EH (cell line): Measurements from ENCODE around the gene COPRS.

Source experiments
- DNase-seq: peaks from one replicate; pipeline ENCODE4 v3.0.0-alpha.2; 2015; ENCODE audit warnings: low read depth

The COPRS gene

GRCh38 chr17:31858642-31859486, at the start of gene COPRS:
TSS of gene COPRS (minus strand) at chr17:31859244. CDS start at chr17:31859199, 45 bp downstream.
- DNase-seq, result peak; percentile 88

GRCh38 chr17:31908386-31908785, 49.3 kb upstream of the COPRS start:
- DNase-seq, result no peak

- DNase-seq, result peak; percentile 79
Observed at GRCh38 chr17:31907342-31907962, 48.4 kb upstream of the COPRS start.

- DNase-seq, result no peak
Observed at GRCh38 chr17:31903401-31903800, 44.4 kb upstream of the COPRS start.

GRCh38 chr17:31902693-31903092, 43.6 kb upstream of the COPRS start:
- no peak for DNase-seq

GRCh38 chr17:31900877-31901276, 41.8 kb upstream of the COPRS start:
- DNase-seq, result peak; percentile 35

GRCh38 chr17:31888124-31888523, 29.1 kb upstream of the COPRS start:
- DNase-seq, result no peak

- no peak for DNase-seq
Observed at GRCh38 chr17:31882571-31882970, 23.5 kb upstream of the COPRS start.

GRCh38 chr17:31880311-31880710, 21.3 kb upstream of the COPRS start:
- DNase-seq, result no peak

GRCh38 chr17:31878703-31879073, 19.6 kb upstream of the COPRS start:
- DNase-seq, result no peak

GRCh38 chr17:31877911-31878702, 19.1 kb upstream of the COPRS start:
- peak; percentile 10 for DNase-seq

GRCh38 chr17:31877341-31877740, 18.3 kb upstream of the COPRS start:
- DNase-seq, result no peak

GRCh38 chr17:31875081-31875480, 16.0 kb upstream of the COPRS start:
- no peak for DNase-seq

- DNase-seq, result peak; percentile 66
Observed at GRCh38 chr17:31869797-31870568, 10.9 kb upstream of the COPRS start.

- DNase-seq, result peak; percentile 38
Observed at GRCh38 chr17:31869031-31869430, 10.0 kb upstream of the COPRS start.

GRCh38 chr17:31859487-31860008, 504 bp upstream of the COPRS start:
- no peak for DNase-seq

- peak; percentile 35 for DNase-seq
Observed at GRCh38 chr17:31857920-31858641, 963 bp downstream of the COPRS start.

GRCh38 chr17:31856750-31857149, 2.3 kb downstream of the COPRS start:
- DNase-seq, result peak; percentile 34

GRCh38 chr17:31854672-31855071, 4.4 kb downstream of the COPRS start:
- no peak for DNase-seq

GRCh38 chr17:31853911-31854470, 5.1 kb downstream of the COPRS start:
- DNase-seq, result no peak

GRCh38 chr17:31845291-31845690, 13.8 kb downstream of the COPRS start:
- no peak for DNase-seq
